ENCODE results near the gene PACSIN2.

DNA sequence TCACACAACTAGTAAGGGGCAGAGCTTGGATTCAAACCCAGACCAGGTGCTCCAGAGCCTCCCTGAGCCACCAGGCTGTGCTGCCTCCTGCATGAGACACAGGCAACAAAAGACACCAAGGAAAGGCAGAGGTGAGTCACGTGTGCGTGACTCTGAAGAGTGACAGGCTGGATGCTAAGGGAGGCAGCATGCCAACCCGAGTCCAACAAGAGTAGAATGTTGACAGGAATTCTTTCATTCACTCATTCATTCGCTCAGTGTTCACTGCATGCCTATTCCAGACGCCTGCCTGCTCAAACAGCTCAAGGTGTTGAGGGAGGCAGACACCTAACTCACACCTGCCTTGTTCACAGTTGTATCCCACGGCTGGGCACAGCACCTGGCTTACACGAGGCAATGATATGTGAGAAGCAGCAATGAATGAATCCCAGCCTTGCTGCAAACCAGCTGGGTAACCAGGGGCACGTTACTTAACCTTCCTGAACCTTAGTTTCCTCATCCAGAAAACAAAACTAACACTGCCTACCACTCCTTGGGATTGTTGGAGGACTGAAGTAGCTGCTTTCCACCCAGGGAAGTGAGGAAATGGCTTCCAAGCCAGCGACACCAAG is 84.0 kb downstream of the PACSIN2 start:
- TF ChIP-seq, protein P1, sequence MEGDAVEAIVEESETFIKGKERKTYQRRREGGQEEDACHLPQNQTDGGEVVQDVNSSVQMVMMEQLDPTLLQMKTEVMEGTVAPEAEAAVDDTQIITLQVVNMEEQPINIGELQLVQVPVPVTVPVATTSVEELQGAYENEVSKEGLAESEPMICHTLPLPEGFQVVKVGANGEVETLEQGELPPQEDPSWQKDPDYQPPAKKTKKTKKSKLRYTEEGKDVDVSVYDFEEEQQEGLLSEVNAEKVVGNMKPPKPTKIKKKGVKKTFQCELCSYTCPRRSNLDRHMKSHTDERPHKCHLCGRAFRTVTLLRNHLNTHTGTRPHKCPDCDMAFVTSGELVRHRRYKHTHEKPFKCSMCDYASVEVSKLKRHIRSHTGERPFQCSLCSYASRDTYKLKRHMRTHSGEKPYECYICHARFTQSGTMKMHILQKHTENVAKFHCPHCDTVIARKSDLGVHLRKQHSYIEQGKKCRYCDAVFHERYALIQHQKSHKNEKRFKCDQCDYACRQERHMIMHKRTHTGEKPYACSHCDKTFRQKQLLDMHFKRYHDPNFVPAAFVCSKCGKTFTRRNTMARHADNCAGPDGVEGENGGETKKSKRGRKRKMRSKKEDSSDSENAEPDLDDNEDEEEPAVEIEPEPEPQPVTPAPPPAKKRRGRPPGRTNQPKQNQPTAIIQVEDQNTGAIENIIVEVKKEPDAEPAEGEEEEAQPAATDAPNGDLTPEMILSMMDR (IDR thresholded peaks at IDR 0.05), result no peak
- TF ChIP-seq POLR2A (IDR thresholded peaks at IDR 0.05), result no peak
